ENCODE results near the gene NUP42. TPM values are rescaled to one million over a fixed set of nuclear protein-coding genes. Genes with fewer than 3 reads are reported as not detected.

The NUP42 gene
- total and polyA plus RNA-seq, 10 of the 15 experiments (the other 5 are each of a cell fraction or from before 2014, with no cell fraction given) = 48.6 to 124 (median 74.3) TPM

DNA sequence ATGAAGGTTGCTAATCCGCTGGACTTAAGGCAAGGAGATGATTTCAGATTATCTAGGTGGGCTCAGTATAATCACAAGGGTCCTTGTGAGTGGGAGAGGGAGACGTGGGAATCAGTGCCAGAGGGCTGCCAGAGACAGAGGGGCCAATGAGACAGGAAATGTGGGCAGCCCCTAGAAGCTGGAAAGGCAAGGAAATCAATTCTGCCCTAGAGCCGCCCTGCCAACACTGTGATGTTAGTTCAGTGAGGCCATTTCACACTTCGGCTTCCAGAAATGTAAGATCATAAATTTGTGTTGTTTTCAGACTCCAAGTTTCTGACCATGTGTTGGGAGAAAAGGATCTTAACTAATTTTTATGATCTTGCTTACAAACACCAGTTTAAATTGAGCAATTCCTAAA, 61.1 kb downstream of the NUP42 start:
- Histone ChIP-seq H2AFZ (ENCODE audit: control insufficient read depth, low read depth, low read length) (no peak overlapping the region; the same call in 1 of the 2 replicates), H3K9me3 (replicated peaks; ENCODE audit: control insufficient read depth, insufficient read depth, low read length) (no peaks in the 10 kb centered on the region), H3K9ac (ENCODE audit: control insufficient read depth, insufficient read depth, low read length) (no peak overlapping the region), H4K20me1 (ENCODE audit: control insufficient read depth, insufficient read depth) (no peaks in the 10 kb centered on the region), H3K4me3 (no peak overlapping the region), H3K36me3 (ENCODE audit: control insufficient read depth in 2 of 2, insufficient read depth in 2 of 2, low read length in 1 of 2) (no peaks in the 10 kb centered on the region), H3K27me3 (replicated peaks in 1 of 2; ENCODE audit: control insufficient read depth in 2 of 2, insufficient read depth in 2 of 2, low read length in 1 of 2) (0 out of 4 replicates have a peak, but pooled peaks cover 0 to 5% of the 10 kb centered on the region in 2 experiments), H3K4me1 (ENCODE audit: control insufficient read depth, insufficient read depth, low read length) (no peaks in the 10 kb centered on the region; the same call in 1 of the 2 replicates), H3K79me2 (ENCODE audit: control insufficient read depth, insufficient read depth, low read length) (no peaks in the 10 kb centered on the region), H3K4me2 (ENCODE audit: control insufficient read depth, insufficient read depth) (no peak overlapping the region), H3K27ac (ENCODE audit: control insufficient read depth, insufficient read depth) (no peak overlapping the region)
- TF ChIP-seq ZBTB4 (CRISPR knock-in tag; IDR thresholded peaks at IDR 0.05) (no peak), CBX5 (IDR thresholded peaks at IDR 0.05; ENCODE audit: low read depth) (no peak), YY1 (IDR thresholded peaks at IDR 0.05; ENCODE audit: low read depth, low read length) (no peak), GATAD2B (conservative IDR thresholded peaks at IDR 0.05; ENCODE audit: low read depth) (no peak), EED (IDR thresholded peaks at IDR 0.05; ENCODE audit: low read depth) (no peak), RUNX3 (IDR thresholded peaks at IDR 0.05; ENCODE audit: low read length) (no peak), EGR1 (IDR thresholded peaks at IDR 0.05; ENCODE audit: borderline replicate concordance in 1 of 2, low read depth in 2 of 2, low read length in 2 of 2) (no peak), ZNF24 (IDR thresholded peaks at IDR 0.05) (no peak), BRCA1 (IDR thresholded peaks at IDR 0.05; ENCODE audit: low read depth, low read length) (no peak), BCL3 (IDR thresholded peaks at IDR 0.05; ENCODE audit: borderline replicate concordance, insufficient read depth, low read depth, low read length, poor library complexity, severe bottlenecking) (no peak), ATF7 (IDR thresholded peaks at IDR 0.05; ENCODE audit: low read depth) (no peak), SMC3 (IDR thresholded peaks at IDR 0.05; ENCODE audit: borderline replicate concordance, low read length) (no peak), DPF2 (IDR thresholded peaks at IDR 0.05) (no peak), NFYB (IDR thresholded peaks at IDR 0.05; ENCODE audit: insufficient read depth, low read depth, low read length) (no peak), PAX5 (IDR thresholded peaks at IDR 0.05; ENCODE audit: borderline replicate concordance, low read depth, low read length) (no peak)
- TF ChIP-seq, protein P1, sequence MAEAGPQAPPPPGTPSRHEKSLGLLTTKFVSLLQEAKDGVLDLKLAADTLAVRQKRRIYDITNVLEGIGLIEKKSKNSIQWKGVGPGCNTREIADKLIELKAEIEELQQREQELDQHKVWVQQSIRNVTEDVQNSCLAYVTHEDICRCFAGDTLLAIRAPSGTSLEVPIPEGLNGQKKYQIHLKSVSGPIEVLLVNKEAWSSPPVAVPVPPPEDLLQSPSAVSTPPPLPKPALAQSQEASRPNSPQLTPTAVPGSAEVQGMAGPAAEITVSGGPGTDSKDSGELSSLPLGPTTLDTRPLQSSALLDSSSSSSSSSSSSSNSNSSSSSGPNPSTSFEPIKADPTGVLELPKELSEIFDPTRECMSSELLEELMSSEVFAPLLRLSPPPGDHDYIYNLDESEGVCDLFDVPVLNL (IDR thresholded peaks at IDR 0.05; ENCODE audit: low read depth, low read length) = no peak
- no peak for FAIRE-seq
- BruUV-seq (replicated peaks) = no TSS peak
- POLR2A ChIA-PET = no interaction called here
- WGBS (ENCODE audit: insufficient coverage, insufficient replicate concordance, low lambda C conversion rate, missing lambda C conversion rate) = 72% methylated on average over 4 of the region's 4 CpGs
- intact Hi-C loops (cut with micrococcal nuclease; ENCODE audit: unreplicated experiment) (no loop called here), in situ Hi-C loops (cut with MboI) (no loop called here)
- RAD21 ChIA-PET (ENCODE audit: unreplicated experiment) = interaction anchor here (1.2 to 2.8 kb wide), 2 partner anchors 36 to 58 kb away, joined by 3 to 8 read pairs; no protein-coding TSS in a partner anchor
- SMC1A ChIA-PET (ENCODE audit: uncharacterized antibody, unreplicated experiment) = interaction anchor here (1.3 to 1.7 kb wide), 5 partner anchors 9 to 19 kb away, joined by 3 to 9 read pairs (median 3); no protein-coding TSS in a partner anchor
- ATAC-seq = no peak
- CTCF ChIA-PET = interaction anchor here (0.6 to 2.0 kb wide), 3 partner anchors 20 to 301 kb away, joined by 3 to 9 read pairs (median 6); no protein-coding TSS in a partner anchor
- no peak for DNase-seq (ENCODE audit: low read depth, low spot score)
